Stimulated activated CD8-positive, alpha-beta memory T cell treated with anti-CD3 and anti-CD28 coated beads, Interleukin-12 subunit alpha, Interleukin-12 subunit beta, amount 100 ng/mL, for 24 hours (primary cell): ENCODE results near the gene NHERF2.

Source experiments
- DNase-seq: peaks from one replicate; pipeline ENCODE4 v3.0.0-alpha.2; 2020; ENCODE audit errors: extremely low read depth

The NHERF2 gene

DNA sequence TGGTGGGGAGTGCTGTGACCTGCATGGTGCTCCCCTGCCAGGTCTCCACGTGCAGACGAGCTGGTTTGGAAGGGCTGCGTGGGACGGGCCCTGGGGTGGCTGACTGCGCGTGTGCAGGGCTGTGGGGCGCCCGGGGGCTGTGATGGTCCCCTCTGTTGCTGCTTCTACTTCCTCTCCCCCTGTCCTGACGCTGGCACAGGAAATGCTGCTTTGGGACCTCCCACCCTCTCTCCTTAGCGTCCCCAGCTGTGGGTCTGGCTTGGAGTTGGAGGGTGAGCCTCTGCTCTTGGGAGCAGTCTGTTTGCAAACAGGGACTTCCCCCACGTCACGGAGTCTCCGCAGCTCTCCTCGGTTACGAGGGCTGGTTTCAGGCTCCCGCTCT lies 56.3 kb downstream of the NHERF2 start:
- no peak for DNase-seq

GRCh38 chr16:2083409-2083808 lies 56.7 kb downstream of the NHERF2 start:
- DNase-seq: no peak

DNA sequence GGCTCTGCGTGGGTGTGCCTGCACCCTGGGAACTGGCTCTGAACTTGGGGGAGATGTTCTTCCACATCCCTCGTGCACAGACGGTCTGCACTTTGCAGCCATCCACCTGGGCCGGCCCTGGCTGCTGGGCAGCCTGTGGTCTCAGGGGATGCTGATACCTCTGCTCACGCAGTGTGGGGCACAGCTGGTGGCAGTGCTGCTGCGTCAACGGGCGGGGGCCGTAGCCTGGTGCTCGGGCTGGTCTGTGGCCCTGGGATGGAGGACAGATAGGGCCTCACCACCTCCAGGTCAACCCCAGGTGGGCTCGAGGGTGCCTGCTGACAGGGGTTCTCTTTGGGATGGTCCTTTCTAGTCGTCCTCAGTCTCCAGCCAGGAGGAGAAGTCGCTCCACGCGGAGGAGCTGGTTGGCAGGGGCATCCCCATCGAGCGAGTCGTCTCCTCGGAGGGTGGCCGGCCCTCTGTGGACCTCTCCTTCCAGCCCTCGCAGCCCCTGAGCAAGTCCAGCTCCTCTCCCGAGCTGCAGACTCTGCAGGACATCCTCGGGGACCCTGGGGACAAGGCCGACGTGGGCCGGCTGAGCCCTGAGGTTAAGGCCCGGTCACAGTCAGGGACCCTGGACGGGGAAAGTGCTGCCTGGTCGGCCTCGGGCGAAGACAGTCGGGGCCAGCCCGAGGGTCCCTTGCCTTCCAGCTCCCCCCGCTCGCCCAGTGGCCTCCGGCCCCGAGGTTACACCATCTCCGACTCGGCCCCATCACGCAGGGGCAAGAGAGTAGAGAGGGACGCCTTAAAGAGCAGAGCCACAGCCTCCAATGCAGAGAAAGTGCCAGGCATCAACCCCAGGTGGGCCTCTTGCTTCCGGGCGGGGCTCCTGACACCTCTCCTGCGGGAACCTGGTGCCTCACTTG lies 57.4 kb downstream of the NHERF2 start:
- no peak for DNase-seq

DNA sequence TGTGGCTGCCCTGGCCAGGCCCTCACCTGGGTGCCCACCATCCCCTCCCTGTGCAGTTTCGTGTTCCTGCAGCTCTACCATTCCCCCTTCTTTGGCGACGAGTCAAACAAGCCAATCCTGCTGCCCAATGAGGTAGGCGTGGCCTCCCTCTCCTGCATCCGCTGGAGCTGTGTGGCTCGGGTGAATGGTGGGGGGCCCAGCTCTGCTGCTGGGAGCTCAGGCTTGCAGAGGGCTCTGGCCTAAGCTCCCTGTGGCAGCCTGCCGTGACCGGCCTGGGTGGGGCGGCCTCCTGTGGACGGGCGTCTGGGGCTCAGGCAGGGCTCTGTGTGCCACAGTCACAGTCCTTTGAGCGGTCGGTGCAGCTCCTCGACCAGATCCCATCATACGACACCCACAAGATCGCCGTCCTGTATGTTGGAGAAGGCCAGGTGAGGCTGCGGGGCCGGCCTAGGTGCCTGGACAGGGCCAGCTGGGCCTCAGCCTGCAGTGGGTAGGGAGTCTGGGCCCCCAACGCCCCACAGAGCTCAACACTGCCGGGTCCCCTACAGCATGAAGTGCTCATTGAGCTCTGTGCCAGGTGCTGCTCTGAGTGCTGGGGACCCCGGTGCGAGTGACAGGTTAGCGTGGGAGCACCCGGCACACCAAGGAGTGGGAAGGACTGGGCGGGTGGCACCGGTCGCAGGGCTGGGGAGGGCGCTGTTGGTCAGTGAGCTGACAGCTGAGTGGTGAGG lies 58.4 kb downstream of the NHERF2 start:
- DNase-seq: no peak

- no peak for DNase-seq
Observed at GRCh38 chr16:2085669-2086068, 59.0 kb downstream of the NHERF2 start.

DNA sequence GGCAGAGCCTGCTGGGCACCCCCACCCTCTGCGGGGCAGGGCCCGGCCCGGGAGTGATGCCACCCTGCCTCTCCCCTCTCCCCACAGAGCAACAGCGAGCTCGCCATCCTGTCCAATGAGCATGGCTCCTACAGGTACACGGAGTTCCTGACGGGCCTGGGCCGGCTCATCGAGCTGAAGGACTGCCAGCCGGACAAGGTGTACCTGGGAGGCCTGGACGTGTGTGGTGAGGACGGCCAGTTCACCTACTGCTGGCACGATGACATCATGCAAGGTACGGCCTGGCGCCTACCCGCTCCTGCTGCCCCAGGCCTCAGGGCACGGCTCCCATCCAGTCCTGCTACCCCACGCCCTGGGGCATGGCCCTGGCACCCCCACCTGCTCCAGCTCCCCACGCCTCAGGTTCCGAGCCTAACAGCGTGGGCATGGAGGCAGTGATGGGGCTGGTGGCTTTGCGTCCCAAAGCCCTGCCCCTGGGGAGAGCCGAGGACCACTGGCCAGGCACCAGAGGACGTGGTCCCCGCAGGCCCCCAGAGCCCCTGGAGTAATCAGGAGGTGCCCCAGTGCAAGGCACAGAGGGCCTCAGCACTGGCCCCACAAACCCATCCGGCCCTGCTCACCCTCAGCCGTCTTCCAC lies 59.5 kb downstream of the NHERF2 start:
- no peak for DNase-seq

GRCh38 chr16:2086812-2087747 lies 60.4 kb downstream of the NHERF2 start:
- DNase-seq: no peak

- DNase-seq: no peak
Observed at GRCh38 chr16:2087748-2088631, 61.3 kb downstream of the NHERF2 start.
